HG03442 (cell line): ENCODE results near the gene FAM53A.
"Not testable (repeated sequence)": the region's sequence is repeated elsewhere in the genome, so short reads cannot be mapped to it uniquely, and the experiment has no call there.

ENCODE experiments used
- ATAC-seq: cut with Tn5 transposase; IDR thresholded peaks from one replicate; pipeline ENCODE4 v1.9.1; 2021; ENCODE audit warnings: mild to moderate bottlenecking, moderate library complexity; ENCODE audit not compliant: unreplicated experiment

The FAM53A gene

GRCh38 chr4:1641671-1642070 lies 42.4 kb downstream of the FAM53A start:
- no peak for ATAC-seq

DNA sequence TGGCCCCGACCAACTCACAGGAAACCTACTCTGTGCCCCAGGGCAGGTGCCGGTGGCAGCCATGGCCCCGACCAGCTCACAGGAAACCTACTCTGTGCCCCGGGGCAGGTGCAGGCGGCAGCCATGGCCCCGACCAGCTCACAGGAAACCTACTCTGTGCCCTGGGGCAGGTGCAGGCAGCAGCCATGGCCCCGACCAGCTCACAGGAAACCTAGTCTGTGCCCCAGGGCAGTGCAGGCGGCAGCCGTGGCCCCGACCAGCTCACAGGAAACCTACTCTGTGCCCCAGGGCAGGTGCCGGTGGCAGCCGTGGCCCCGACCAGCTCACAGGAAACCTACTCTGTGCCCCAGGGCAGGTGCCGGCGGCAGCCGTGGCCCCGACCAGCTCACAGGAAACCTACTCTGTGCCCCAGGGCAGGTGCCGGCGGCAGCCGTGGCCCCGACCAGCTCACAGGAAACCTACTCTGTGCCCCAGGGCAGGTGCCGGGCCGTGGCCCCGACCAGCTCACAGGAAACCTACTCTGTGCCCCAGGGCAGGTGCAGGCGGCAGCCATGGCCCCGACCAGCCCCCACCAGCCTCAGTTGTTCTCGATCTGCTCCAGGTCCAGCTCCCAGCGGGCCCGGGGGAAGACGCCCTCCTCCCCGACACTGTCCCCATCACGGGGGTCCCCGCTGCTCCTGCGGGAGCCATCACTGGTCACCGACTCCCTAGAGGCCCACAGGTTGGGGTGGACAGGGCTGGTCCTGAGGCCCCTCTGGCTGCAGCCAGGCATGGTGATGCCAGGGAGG lies 43.2 kb downstream of the FAM53A start:
- not testable (repeated sequence) for ATAC-seq

GRCh38 chr4:1640190-1640589 lies 43.9 kb downstream of the FAM53A start:
- no peak for ATAC-seq

DNA sequence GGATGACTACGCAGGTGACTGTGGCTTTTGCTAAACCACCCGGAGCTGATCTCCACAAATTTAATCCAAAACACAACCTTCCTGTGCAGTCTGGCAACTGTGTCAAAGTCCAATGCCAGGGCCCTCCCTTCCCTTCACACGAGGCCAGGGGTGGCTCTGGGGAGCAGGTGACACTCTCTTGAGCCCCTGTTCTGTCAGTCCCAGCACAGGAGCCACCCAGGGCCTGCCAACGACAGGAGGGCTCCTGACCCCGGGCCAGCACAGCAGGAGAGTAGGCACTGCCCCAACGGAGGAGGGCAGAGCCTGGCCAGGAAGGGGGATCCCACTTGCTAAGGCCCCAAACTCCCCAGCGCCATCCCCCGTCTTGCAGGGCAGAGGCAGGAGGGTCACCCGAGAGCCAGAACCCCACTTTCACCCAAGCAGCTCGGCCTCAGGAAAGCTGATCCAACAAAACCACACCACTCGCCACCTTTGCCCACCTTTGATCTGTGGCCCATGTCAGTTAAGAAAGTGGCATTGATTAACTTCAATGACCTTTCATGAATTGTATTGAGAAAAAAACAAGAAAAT lies 44.7 kb downstream of the FAM53A start:
- no peak for ATAC-seq

DNA sequence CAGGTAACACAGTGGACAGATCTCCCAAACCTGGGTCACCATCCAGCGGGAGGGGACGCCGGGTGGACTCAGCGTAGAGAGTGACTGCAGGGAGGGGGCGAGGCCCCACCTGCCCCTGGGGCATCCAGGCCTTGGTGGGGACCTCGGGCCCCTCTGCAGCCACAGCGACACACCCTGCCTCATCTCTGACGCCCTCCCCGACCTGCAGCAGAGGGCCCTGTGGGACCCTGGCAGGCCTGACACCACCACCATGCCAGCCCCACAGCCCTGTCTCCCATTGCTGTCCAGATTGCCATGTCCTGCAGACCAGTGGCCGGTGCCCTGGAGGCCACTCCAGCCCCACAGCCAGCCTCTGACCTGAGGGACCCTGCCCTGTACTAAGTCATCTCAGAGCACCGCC lies 45.2 kb downstream of the FAM53A start:
- ATAC-seq: no peak

DNA sequence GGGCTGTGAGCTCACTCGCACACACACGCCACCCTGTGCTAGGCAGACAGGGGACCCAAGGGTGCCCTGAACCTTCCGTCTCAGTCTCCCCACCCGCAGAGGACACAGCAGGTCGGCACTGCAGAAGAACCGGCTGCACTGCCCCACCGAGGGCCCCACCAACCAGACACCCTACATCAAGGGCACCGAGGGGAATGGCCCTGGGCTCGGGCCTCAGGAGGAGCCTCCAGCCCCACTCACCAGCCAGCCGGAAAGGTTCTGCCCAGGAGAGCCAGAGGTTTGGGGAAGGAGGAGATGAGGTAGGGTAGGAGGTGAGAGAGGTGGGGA lies 45.9 kb downstream of the FAM53A start:
- ATAC-seq: no peak

DNA sequence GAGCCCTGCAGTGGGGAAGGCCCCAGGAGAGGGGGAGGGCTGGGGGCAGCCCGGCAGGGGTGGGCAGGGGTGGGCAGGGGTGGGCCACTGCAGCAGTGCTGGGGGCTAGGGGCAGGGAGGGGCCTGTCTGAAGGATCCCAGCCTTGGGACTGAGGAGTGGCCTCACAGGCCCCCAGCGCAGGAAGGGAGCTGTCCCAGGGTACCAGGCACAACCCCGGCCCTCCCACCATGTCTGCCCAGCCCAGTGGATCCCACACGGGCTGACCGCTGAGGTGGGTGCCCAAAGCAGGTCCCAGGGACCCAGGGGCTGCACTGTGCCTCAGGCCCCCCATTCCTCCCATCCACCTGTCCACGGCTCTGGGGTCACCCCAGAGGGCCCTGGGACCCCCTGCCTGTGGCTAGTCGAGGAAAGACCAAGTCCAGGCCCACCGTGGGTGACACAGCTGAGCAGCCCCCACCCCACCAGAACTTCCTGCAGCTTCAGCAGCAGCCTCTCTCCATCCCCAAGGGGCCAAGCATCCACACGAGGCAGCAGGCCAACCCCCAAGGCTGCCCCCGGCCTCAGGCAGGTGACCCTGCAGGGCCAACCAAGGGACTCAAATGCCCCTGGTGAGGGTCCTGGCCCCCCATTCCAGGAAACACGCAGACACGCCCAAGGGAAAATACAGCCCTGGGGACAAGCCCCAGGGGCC lies 46.4 kb downstream of the FAM53A start:
- ATAC-seq: no peak

DNA sequence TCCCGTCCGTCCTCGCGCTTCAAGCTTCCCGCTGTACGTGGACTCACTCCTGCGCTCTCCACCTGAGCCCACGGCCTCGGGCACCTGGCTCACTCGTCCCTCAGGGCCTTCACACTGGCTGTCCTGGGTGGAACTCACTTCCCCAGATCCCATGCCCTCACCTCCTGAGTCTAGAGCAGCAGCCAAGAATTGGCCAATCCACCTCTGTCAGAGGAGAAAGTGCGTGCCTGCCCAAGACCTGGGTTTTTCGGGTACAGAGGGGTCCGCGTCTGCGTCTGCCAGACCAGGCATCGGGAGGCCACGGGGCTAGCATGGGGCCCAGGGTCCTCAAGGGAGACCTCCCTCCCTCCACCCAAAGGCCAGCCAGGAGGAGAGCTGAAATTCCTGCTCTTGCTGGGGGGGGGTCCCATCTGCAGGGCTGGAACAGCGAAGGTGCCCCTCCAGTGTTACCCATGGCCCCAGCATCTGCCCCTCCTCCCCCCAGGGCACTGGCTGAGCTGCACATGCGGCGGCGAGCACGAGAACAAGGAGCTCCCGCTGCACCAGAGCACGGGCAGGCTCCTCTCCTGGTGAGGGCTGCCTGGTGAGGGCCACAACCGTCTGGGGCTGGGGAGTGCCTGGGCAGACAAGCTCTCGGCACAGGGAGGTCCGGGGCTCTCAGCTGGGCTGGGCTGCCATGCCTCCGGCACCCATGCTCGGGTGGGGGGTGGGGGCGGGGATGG lies 47.5 kb downstream of the FAM53A start:
- no peak for ATAC-seq

DNA sequence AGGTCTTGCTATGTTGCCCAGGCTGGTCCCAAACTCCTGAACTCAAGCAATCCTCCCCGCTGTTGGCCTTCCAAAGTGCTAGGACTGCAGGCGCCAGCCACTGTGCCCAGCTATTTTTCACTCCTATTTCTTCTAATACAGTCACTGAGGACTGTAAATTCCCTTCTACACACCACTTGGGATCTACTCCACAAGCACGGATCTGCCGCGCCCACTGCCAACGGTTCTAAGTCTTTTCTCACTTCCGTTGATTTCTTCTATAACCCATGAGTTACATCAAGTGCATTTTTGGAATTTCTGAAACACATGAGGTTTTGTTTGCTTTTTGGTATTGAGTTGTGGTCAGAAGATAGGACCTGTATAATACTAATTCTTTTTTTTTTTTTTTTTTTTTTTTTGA lies 48.6 kb downstream of the FAM53A start:
- no peak for ATAC-seq

- ATAC-seq: no peak
These were observed 50.1 kb downstream of the FAM53A start for GRCh38 chr4:1633993-1634392.

GRCh38 chr4:1632109-1633104 lies 51.7 kb downstream of the FAM53A start:
- no peak for ATAC-seq

GRCh38 chr4:1631136-1631535 lies 53.0 kb downstream of the FAM53A start:
- ATAC-seq: no peak

DNA sequence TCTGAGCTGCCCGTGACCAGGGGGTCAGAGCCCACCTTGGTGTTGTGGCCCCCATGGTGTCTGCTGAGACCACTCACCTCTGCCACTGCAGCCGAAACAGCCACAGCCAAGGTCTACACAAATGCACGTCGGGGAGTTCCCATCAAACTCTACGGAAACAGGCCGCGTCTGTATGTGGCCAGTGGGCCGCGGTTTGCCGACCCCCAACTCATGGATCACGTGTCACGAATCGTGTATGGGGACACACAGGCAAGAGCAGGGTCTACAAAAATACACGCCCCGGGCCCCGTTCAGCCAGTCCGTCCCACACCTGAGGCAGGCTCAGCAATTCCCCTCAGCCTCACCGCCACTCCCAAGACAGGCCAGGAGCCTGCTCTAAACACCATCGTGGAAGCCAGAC lies 53.8 kb downstream of the FAM53A start:
- no peak for ATAC-seq

- ATAC-seq: no peak
These were observed 54.4 kb downstream of the FAM53A start for GRCh38 chr4:1629699-1630083.

DNA sequence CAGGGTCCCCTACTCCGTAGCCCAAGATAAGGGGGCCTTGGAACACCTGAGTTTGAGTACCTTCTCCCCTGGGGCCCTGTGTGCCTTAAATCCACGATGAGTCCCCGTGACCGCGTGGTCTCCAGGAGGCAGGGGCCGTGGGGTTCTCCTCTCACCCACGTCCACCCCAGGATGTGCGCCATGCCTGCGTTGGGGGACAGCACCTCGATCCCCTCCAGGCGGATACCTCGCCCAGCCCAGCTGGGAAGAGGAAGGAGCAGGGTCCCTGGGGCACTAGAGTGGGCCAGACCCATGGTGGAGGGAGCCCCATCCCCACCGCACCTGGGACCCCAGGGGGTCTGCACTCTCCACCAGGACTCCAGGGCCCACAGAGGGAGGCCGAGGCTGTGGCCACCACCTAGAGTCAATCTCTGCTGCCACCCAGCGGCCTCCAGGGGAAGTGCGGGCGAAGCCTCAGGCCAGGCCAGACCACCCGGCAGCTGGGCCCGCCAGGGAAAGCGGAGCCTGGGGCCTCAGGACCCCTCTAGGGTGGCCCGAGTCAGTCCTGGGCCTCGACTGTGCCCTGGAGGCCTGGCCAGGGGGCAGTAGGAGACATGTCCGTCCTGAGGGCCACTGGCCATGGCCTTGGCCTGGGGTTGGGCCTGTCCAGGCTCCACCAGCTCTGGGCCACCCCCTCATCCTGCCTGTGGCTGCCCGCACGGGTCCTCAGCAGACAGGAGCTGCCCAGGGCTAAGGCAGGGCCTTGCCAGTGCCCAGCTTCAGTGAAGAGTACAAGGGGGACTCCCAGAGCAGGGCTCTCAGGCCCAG lies 55.0 kb downstream of the FAM53A start:
- no peak for ATAC-seq

- ATAC-seq: no peak
These were observed 56.4 kb downstream of the FAM53A start for GRCh38 chr4:1627417-1628313.

- no peak for ATAC-seq
These were observed 57.2 kb downstream of the FAM53A start for GRCh38 chr4:1626941-1627340.

DNA sequence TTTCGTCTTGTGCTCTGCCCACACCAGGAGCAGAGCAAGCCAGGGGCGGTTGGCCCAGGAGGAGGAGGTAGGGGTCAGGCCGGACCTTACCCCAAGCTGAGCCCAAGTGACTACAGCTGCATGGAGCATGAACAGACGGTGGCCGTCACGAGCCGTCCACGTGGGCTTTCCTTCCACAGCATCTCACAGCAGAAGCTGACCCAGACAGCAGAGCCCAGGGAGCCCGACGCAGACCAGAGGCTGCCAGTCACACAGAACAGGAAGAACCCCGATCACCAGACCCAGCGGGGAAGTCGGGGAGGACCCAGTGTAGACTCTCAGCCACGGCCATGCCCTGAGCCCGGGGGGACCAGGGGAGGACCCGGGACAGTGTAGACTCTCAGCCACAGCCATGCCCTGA lies 58.0 kb downstream of the FAM53A start:
- no peak for ATAC-seq
